Muscle of leg (tissue), 11 donors: ENCODE data around the gene ACER1. TPM values are rescaled to one million over a fixed set of nuclear protein-coding genes. Genes with fewer than 3 reads are reported as not detected.
"Not testable (repeated sequence)": the region's sequence is repeated elsewhere in the genome, so short reads cannot be mapped to it uniquely, and the experiment has no call there.

Experiments used
- DNase-seq: peaks from one replicate; pipeline ENCODE4 v3.0.0; 2013
- H3K27ac ChIP-seq: one replicate; pipeline ENCODE4 v1.5.1; 2013; ENCODE audit warnings: mild to moderate bottlenecking, low read length, control low read depth
- H3K27me3 ChIP-seq: one replicate; pipeline ENCODE4 v1.6.1; 2013; ENCODE audit warnings: low read length; ENCODE audit not compliant: control insufficient read depth, insufficient read depth
- H3K36me3 ChIP-seq: one replicate; pipeline ENCODE4 v1.6.1; 2013; ENCODE audit warnings: low read length; ENCODE audit not compliant: control insufficient read depth, insufficient read depth
- H3K4me1 ChIP-seq: one replicate; pipeline ENCODE4 v1.6.1; 2013; ENCODE audit warnings: low read length; ENCODE audit not compliant: control insufficient read depth, insufficient read depth
- H3K4me3 ChIP-seq: one replicate; pipeline ENCODE4 v1.5.1; 2013; ENCODE audit warnings: low read length, control low read depth
- H3K9me3 ChIP-seq: replicated peaks from 2 replicates; pipeline ENCODE4 v1.6.1; 2013; ENCODE audit warnings: low read depth, low read length; ENCODE audit not compliant: control insufficient read depth
- WGBS: methylation state at CpG from one replicate; pipeline ENCODE4 v1.1.5; 2013; ENCODE audit warnings: missing lambda C conversion rate; ENCODE audit not compliant: insufficient coverage; 5-methylcytosine and 5-hydroxymethylcytosine counted together
- polyA plus RNA-seq, 8 donors: library from polyadenylated mRNA; unstranded; fragments of 120-200 nt; gene quantifications; one replicate each; pipeline versions ENCODE4 v1.2.1 to v1.2.3, GENCODE V29; 2013; ENCODE audit warnings: inconsistent platforms in 1 of 8, low replicate concordance in 1 of 8; ENCODE audit not compliant: insufficient read length in 8 of 8, insufficient read depth in 1 of 8
- total RNA-seq: library from RNA; stranded (reverse); fragments of 120-200 nt; gene quantifications from one replicate; pipeline ENCODE4 v1.2.4, GENCODE V29; 2013

The ACER1 gene
- total and polyA plus RNA-seq, 9 donors, result 0.12 to 0.17 TPM; not detected in 7

DNA sequence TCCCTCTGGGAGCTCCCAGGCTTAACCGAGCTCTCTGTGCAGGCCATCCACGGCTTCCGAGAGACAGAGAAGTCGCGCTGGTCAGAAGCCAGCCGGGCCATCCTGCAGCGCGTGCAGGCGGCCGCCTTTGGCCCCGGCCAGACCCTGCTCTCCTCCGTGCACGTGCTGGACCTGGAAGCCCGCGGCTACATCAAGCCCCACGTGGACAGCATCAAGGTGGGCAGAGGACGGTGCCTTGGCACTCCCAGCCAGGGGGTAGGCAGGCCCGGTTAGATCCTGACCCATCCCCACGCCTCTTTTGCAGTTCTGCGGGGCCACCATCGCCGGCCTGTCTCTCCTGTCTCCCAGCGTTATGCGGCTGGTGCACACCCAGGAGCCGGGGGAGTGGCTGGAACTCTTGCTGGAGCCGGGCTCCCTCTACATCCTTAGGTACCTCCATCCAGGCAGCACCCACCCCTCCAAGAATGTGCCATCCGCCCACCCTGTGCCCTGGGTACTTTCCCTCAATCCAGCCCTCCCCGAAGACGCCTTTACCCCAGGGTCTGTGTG is 40.8 kb upstream of the ACER1 start:
- Histone ChIP-seq H3K4me3 (peak overlapping the region; percentile 53), H3K9me3 (no peaks in the 10 kb centered on the region), H3K4me1 (peaks cover 36% of the 10 kb centered on the region), H3K27me3 (no peaks in the 10 kb centered on the region), H3K27ac (peak overlapping the region; percentile 95), H3K36me3 (peaks cover 26% of the 10 kb centered on the region)
- peak; percentile 53 for DNase-seq
- WGBS, result 49% methylated on average over 25 of the region's 29 CpGs

DNA sequence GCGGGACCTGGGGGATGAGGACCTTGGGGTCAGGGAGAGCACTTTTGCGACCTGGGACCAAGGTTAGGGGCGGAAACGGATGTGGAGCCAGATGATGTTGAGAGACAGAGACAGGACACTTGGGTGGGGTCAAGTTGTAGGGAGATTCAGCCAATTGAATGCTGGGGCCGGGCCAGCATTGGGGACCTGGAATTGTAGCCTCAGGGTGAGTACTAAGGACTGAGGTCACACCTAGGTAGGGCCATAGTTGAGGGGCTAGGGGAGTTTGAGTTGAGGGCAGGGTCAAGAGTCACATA is 40.3 kb upstream of the ACER1 start:
- H3K4me3 ChIP-seq, result peak overlapping the region; percentile 53
- H3K4me1 ChIP-seq, result peaks cover 36% of the 10 kb centered on the region
- WGBS, result 14% methylated on average over 5 of the region's 5 CpGs
- H3K9me3 ChIP-seq, result no peaks in the 10 kb centered on the region
- no peaks in the 10 kb centered on the region for H3K27me3 ChIP-seq
- DNase-seq, result no peak
- H3K27ac ChIP-seq, result peak overlapping the region; percentile 95
- peaks cover 27% of the 10 kb centered on the region for H3K36me3 ChIP-seq

GRCh38 chr19:6373096-6373812 is 39.8 kb upstream of the ACER1 start:
- DNase-seq, result peak; percentile 99
- no peaks in the 10 kb centered on the region for H3K27me3 ChIP-seq
- no peaks in the 10 kb centered on the region for H3K9me3 ChIP-seq
- peak overlapping the region; percentile 81 for H3K4me3 ChIP-seq
- WGBS, result under 1% methylated on average over 38 of the region's 53 CpGs
- peak overlapping the region; percentile 99 for H3K27ac ChIP-seq
- peaks cover 32% of the 10 kb centered on the region for H3K4me1 ChIP-seq
- peaks cover 28% of the 10 kb centered on the region for H3K36me3 ChIP-seq

DNA sequence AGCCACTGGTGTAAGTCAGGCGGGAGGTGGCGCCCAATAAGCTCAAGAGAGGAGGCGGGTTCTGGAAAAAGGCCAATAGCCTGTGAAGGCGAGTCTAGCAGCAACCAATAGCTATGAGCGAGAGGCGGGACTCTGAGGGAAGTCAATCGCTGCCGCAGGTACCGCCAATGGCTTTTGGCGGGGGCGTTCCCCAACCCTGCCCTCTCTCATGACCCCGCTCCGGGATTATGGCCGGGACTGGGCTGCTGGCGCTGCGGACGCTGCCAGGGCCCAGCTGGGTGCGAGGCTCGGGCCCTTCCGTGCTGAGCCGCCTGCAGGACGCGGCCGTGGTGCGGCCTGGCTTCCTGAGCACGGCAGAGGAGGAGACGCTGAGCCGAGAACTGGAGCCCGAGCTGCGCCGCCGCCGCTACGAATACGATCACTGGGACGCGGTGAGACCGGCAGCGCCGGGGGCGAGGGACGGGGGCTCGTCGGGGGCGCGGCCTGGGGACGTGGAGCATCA is 39.2 kb upstream of the ACER1 start, which contains the start of gene ALKBH7:
TSS of gene ALKBH7 (plus strand) at position 201 of the 502 bp plus-strand sequence. CDS start at position 228, 27 bp downstream.
- peak; percentile 100 for DNase-seq
- peak within 1 kb of the TSS; percentile 99 for H3K27ac ChIP-seq
- peak within 1 kb of the TSS; percentile 81 for H3K4me3 ChIP-seq
- under 1% methylated on average over 47 of the region's 47 CpGs for WGBS
- H3K9me3 ChIP-seq, result no peaks in the 10 kb centered on the region
- H3K36me3 ChIP-seq, result peaks cover 34% of the 10 kb centered on the region
- H3K4me1 ChIP-seq, result peaks cover 26% of the 10 kb centered on the region
- H3K27me3 ChIP-seq, result no peaks in the 10 kb centered on the region

- 96% methylated on average over 12 of the region's 21 CpGs for WGBS
- H3K36me3 ChIP-seq, result peaks cover 49% of the 10 kb centered on the region
Measured at GRCh38 chr19:6364353-6364752, 30.9 kb upstream of the ACER1 start.

DNA sequence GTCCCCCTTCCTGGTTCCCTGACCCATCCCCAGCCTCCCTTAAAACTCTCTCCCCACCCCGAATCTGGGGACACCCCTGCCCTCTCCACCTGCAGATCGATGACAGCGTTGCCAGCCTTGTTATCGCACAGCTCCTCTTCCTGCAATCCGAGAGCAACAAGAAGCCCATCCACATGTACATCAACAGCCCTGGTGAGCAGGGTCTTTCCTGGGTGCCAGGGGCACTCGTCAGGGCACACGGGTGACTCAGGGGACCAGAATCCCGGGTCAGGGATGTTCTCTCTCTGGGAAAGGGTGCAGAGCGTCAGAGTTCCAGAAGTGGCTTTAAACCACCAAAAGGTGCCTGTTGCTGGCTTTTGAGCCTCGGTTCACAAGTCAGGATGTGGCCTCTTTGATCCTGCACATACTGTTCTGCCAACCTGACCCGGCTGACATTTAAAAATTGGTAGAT is 29.0 kb upstream of the ACER1 start:
- peaks cover 14% of the 10 kb centered on the region for H3K4me1 ChIP-seq
- 25% methylated on average over 11 of the region's 11 CpGs for WGBS
- peaks cover 30% of the 10 kb centered on the region for H3K36me3 ChIP-seq
- peak overlapping the region; percentile 77 for H3K27ac ChIP-seq
- no peaks in the 10 kb centered on the region for H3K9me3 ChIP-seq
- H3K4me3 ChIP-seq, result peak overlapping the region; percentile 73
- H3K27me3 ChIP-seq, result no peaks in the 10 kb centered on the region
- DNase-seq, result no peak

More at GRCh38 chr19:6364353-6364752, 30.9 kb upstream of the ACER1 start:
- H3K4me3 ChIP-seq, result no peak overlapping the region
- H3K27me3 ChIP-seq, result no peaks in the 10 kb centered on the region
- no peak overlapping the region for H3K27ac ChIP-seq
- no peaks in the 10 kb centered on the region for H3K9me3 ChIP-seq
- H3K4me1 ChIP-seq, result peaks cover 7% of the 10 kb centered on the region
- DNase-seq, result no peak

GRCh38 chr19:6362027-6362350 is 28.6 kb upstream of the ACER1 start:
- peak; percentile 62 for DNase-seq
- 2% methylated on average over 7 of the region's 7 CpGs for WGBS
- H3K27me3 ChIP-seq, result no peaks in the 10 kb centered on the region
- H3K27ac ChIP-seq, result peak overlapping the region; percentile 77
- H3K4me1 ChIP-seq, result peaks cover 14% of the 10 kb centered on the region
- no peaks in the 10 kb centered on the region for H3K9me3 ChIP-seq
- H3K4me3 ChIP-seq, result peak overlapping the region; percentile 73
- peaks cover 26% of the 10 kb centered on the region for H3K36me3 ChIP-seq

- not testable (repeated sequence) for H3K9me3 ChIP-seq, DNase-seq, H3K27me3 ChIP-seq
- H3K27ac ChIP-seq, result peak overlapping the region; percentile 63
- 83% methylated on average over 2 of the region's 10 CpGs for WGBS
- H3K4me1 ChIP-seq, result peaks cover 14% of the 10 kb centered on the region
- peaks cover 17% of the 10 kb centered on the region for H3K36me3 ChIP-seq
- H3K4me3 ChIP-seq, result peak overlapping the region; percentile 73
Measured at GRCh38 chr19:6360857-6361216, 27.4 kb upstream of the ACER1 start.

DNA sequence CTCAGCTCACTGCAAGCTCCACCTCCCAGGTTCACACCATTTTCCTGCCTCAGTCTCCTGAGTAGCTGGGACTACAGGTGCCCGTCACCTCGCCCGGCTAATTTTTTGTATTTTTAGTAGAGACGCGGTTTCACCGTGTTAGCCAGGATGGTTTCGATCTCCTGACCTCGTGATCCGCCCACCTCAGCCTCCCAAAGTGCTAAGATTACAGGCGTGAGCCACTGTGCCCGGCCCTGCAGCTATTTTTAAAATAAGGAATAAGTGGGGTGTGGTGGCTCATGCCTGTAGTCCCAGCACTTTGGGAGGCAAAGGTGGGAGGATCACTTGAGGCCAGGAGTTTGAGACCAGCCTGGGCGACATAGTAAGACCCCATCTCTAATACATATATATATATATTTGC is 27.0 kb upstream of the ACER1 start:
- H3K27me3 ChIP-seq, DNase-seq, H3K9me3 ChIP-seq, H3K27ac ChIP-seq, H3K4me3 ChIP-seq: not testable (repeated sequence)
- H3K4me1 ChIP-seq, result peaks cover 14% of the 10 kb centered on the region
- WGBS, result 88% methylated on average over 8 of the region's 12 CpGs
- peaks cover 13% of the 10 kb centered on the region for H3K36me3 ChIP-seq

DNA sequence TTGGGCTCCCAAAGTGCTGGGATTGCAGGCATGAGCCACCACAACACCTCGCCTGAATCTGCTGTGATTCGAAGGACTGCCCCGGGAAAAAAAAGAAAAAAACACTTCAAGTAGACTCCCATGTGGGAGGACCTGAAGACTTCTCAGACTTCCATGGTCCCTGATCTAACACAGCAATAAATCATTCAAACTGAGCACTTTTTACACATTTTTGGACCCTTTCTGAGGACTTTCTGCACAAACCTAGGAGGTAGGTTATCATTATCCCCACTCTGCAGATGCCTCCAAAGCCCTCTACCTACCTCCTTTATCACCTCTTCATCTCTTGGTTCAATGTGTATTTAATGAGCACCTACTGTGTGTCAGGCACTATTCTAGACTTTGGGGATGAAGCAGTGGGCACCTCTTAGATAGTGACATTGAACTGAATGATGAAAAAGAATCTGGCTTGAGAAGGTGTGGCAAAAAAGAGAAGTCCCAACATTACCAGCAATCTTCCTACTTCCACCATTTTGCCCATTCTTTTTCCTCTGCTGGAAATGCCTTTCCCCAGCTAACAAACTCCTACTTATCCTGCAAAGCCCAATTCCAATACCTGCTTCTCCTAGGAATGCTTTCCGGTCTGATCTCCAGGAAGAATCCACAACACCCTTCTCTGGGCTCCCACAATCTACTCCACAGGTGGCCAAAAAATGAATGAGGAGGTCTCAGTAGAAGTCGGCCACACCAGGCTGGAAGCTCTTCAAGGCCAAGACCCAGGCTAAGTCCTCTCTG is 26.3 kb upstream of the ACER1 start:
- no peak overlapping the region for H3K27ac ChIP-seq
- no peaks in the 10 kb centered on the region for H3K27me3 ChIP-seq
- 83% methylated on average over 3 of the region's 5 CpGs for WGBS
- H3K4me1 ChIP-seq, result peaks cover 14% of the 10 kb centered on the region
- no peak overlapping the region for H3K4me3 ChIP-seq
- no peak for DNase-seq
- peaks cover 6% of the 10 kb centered on the region for H3K36me3 ChIP-seq
- no peaks in the 10 kb centered on the region for H3K9me3 ChIP-seq
